OCI-LY3 (cell line): ENCODE measurements around the gene PAX5.

Experiments used
- EZH2phosphoT487 ChIP-seq: fragments of 200-600 bp; shearing (Covaris generic); IDR thresholded peaks from 2 replicates; pipeline ENCODE4 v1.6.1; 2018; ENCODE audit warnings: antibody characterized with exemption, mixed run types, low read depth
- TF ChIP-seq, protein P1 (sequence below): fragments of 200-600, 300-600 bp; sonication (generic); IDR thresholded peaks from 2 replicates; pipeline ENCODE4 v1.5.1; 2014; ENCODE audit warnings: antibody characterized with exemption, low read length, low read depth

DNA sequence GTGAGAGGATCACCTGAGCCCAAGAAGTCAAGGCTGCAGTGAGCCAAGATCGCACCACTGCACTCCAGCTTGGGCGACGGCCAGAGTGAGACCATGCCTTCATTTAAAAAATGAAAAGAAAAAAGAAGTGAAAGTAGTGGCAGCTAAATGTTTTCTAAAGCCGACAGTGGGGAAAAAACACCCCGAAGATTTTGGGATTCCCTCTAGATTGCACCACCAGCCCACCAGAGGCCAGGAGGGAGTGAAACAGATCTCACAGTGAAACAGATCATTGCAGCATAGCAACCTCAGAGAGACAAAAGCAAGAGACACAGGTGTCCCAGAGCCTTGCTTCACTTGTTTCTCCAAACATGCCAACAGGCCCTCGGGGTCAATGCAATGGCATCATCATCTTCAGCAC, 156.8 kb downstream of the PAX5 start:
- TF ChIP-seq, protein P1, sequence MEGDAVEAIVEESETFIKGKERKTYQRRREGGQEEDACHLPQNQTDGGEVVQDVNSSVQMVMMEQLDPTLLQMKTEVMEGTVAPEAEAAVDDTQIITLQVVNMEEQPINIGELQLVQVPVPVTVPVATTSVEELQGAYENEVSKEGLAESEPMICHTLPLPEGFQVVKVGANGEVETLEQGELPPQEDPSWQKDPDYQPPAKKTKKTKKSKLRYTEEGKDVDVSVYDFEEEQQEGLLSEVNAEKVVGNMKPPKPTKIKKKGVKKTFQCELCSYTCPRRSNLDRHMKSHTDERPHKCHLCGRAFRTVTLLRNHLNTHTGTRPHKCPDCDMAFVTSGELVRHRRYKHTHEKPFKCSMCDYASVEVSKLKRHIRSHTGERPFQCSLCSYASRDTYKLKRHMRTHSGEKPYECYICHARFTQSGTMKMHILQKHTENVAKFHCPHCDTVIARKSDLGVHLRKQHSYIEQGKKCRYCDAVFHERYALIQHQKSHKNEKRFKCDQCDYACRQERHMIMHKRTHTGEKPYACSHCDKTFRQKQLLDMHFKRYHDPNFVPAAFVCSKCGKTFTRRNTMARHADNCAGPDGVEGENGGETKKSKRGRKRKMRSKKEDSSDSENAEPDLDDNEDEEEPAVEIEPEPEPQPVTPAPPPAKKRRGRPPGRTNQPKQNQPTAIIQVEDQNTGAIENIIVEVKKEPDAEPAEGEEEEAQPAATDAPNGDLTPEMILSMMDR: no peak
- TF ChIP-seq EZH2phosphoT487: no peak
